Transverse colon (tissue), 3 donors: ENCODE data around the gene AFAP1L2.

Experiments
- CTCF ChIP-seq, 5 experiments: fragments of 200-600 bp in 3 of 5; fragments of 450-650 bp in 2 of 5; sonication (generic) in 3 of 5; IDR thresholded peaks; 1 replicate in 2 of 5; 2 replicates in 3 of 5; pipeline ENCODE4 v1.5.1; 2016 to 2017; ENCODE audit warnings: antibody characterized with exemption in 5 of 5, inconsistent platforms in 3 of 5, mild to moderate bottlenecking in 2 of 5, moderate library complexity in 1 of 5
- EP300 ChIP-seq: sonication (generic); formaldehyde crosslinking; IDR thresholded peaks from one replicate; pipeline ENCODE4 v1.6.1; 2017; ENCODE audit warnings: antibody characterized with exemption, low read depth

GRCh38 chr10:114431414-114432135 is 27.3 kb upstream of the AFAP1L2 start:
- TF ChIP-seq EP300 (no peak), CTCF (IDR thresholded peaks at IDR 0.05) (no peak)
